ENCODE measurements around the gene ALDH3B2.

GRCh38 chr11:67613313-67613959, 61.0 kb downstream of the ALDH3B2 start:
- no peak for TF ChIP-seq CTCF (tag by site-specific recombination; IDR thresholded peaks at IDR 0.05)
- TF ChIP-seq KLF16 (tag by site-specific recombination; IDR thresholded peaks at IDR 0.05): no peak
- no peak for TF ChIP-seq ZNF830 (tag by site-specific recombination; IDR thresholded peaks at IDR 0.05; ENCODE audit: low read depth)
- no peak for TF ChIP-seq PRDM10 (tag by site-specific recombination; IDR thresholded peaks at IDR 0.05)
- no peak for TF ChIP-seq ZNF211 (tag by site-specific recombination; IDR thresholded peaks at IDR 0.05; ENCODE audit: low read depth)
- no peak for TF ChIP-seq REPIN1 (tag by site-specific recombination; IDR thresholded peaks at IDR 0.05; ENCODE audit: low read depth)
- no peak for TF ChIP-seq ZNF274 (IDR thresholded peaks at IDR 0.05; ENCODE audit: low read length)
- TF ChIP-seq ZNF274 (tag by site-specific recombination; IDR thresholded peaks at IDR 0.05; ENCODE audit: borderline replicate concordance): no peak
- TF ChIP-seq ZSCAN30 (tag by site-specific recombination; IDR thresholded peaks at IDR 0.05): no peak
- TF ChIP-seq ZNF19 (tag by site-specific recombination; IDR thresholded peaks at IDR 0.05; ENCODE audit: low read depth): no peak
- TF ChIP-seq ZNF747 (tag by site-specific recombination; IDR thresholded peaks at IDR 0.05): no peak
